ENCODE results near the gene PIWIL1.

PIWIL1 gene

GRCh38 chr12:130337488-130338303 lies at the start of gene PIWIL1:
Gene PIWIL1, plus strand, starts transcription at chr12:130337887. Its CDS starts 4,705 bp downstream, at chr12:130342592.
- no peak for DNase-seq (ENCODE audit: low read depth in 2 of 2)

GRCh38 chr12:130288206-130288605 lies 49.5 kb upstream of the PIWIL1 start:
- no peak for DNase-seq (ENCODE audit: low read depth in 2 of 2)

- DNase-seq (ENCODE audit: low read depth in 2 of 2): no peak
Measured at GRCh38 chr12:130288691-130289090, 49.0 kb upstream of the PIWIL1 start.

GRCh38 chr12:130290114-130290513 lies 47.6 kb upstream of the PIWIL1 start:
- DNase-seq (ENCODE audit: low read depth in 2 of 2): no peak

GRCh38 chr12:130298322-130299021 lies 39.2 kb upstream of the PIWIL1 start:
- no peak for DNase-seq (ENCODE audit: low read depth in 2 of 2)

GRCh38 chr12:130299574-130299973 lies 38.1 kb upstream of the PIWIL1 start:
- DNase-seq (ENCODE audit: low read depth in 2 of 2): no peak

GRCh38 chr12:130300090-130300489 lies 37.6 kb upstream of the PIWIL1 start:
- DNase-seq (ENCODE audit: low read depth in 2 of 2): no peak

- no peak for DNase-seq (ENCODE audit: low read depth in 2 of 2)
Measured at GRCh38 chr12:130300737-130301535, 36.8 kb upstream of the PIWIL1 start.

- no peak for DNase-seq (ENCODE audit: low read depth in 2 of 2)
Measured at GRCh38 chr12:130301559-130301958, 36.1 kb upstream of the PIWIL1 start.

- DNase-seq (ENCODE audit: low read depth in 2 of 2): no peak
Measured at GRCh38 chr12:130303781-130304180, 33.9 kb upstream of the PIWIL1 start.

GRCh38 chr12:130307859-130308258 lies 29.8 kb upstream of the PIWIL1 start:
- no peak for DNase-seq (ENCODE audit: low read depth in 2 of 2)

- no peak for DNase-seq (ENCODE audit: low read depth in 2 of 2)
Measured at GRCh38 chr12:130308393-130308792, 29.3 kb upstream of the PIWIL1 start.

GRCh38 chr12:130316251-130316650 lies 21.4 kb upstream of the PIWIL1 start:
- DNase-seq (ENCODE audit: low read depth in 2 of 2): no peak

- DNase-seq (ENCODE audit: low read depth in 2 of 2): no peak
Measured at GRCh38 chr12:130320536-130320935, 17.2 kb upstream of the PIWIL1 start.

- DNase-seq (ENCODE audit: low read depth in 2 of 2): no peak
Measured at GRCh38 chr12:130322263-130322662, 15.4 kb upstream of the PIWIL1 start.

GRCh38 chr12:130330685-130331084 lies 7.0 kb upstream of the PIWIL1 start:
- no peak for DNase-seq (ENCODE audit: low read depth in 2 of 2)

- DNase-seq (ENCODE audit: low read depth in 2 of 2): no peak
Measured at GRCh38 chr12:130331146-130331545, 6.5 kb upstream of the PIWIL1 start.

GRCh38 chr12:130333341-130333740 lies 4.3 kb upstream of the PIWIL1 start:
- no peak for DNase-seq (ENCODE audit: low read depth in 2 of 2)

GRCh38 chr12:130334399-130334798 lies 3.3 kb upstream of the PIWIL1 start:
- no peak for DNase-seq (ENCODE audit: low read depth in 2 of 2)

GRCh38 chr12:130334937-130335336 lies 2.8 kb upstream of the PIWIL1 start:
- no peak for DNase-seq (ENCODE audit: low read depth in 2 of 2)

GRCh38 chr12:130335517-130336392 lies 1.9 kb upstream of the PIWIL1 start:
- DNase-seq (ENCODE audit: low read depth in 2 of 2): no peak
